ENCODE measurements around the gene GUCY1A1. TPM values are rescaled to one million over a fixed set of nuclear protein-coding genes. Genes with fewer than 3 reads are reported as not detected.

The GUCY1A1 gene
- total RNA-seq, 4 donors from 2014 or later = 29.4 to 45.6 (median 32.7) TPM

GRCh38 chr4:155688211-155688610 lies 21.6 kb downstream of the GUCY1A1 start:
- Histone ChIP-seq H3K9me3 (no peaks in the 10 kb centered on the region), H3K27me3 (no peaks in the 10 kb centered on the region), H3K36me3 (no peaks in the 10 kb centered on the region), H3K4me1 (peaks cover 0 to 30% (median 7%) of the 10 kb centered on the region in 4 donors), H3K4me3 (no peak overlapping the region), H3K27ac (peak overlapping the region in 1 of 4 donors; percentile 24)
- DNase-seq = no peak
- in situ Hi-C loops (cut with MboI; ENCODE audit: low pct_ligation_motif_present in 1 of 4, low pct_unique_long_range_greater_than_20kb in 1 of 4, low sequenced_read_pairs in 3 of 4) = no loop called here
- intact Hi-C loops (cut with DNase I; ENCODE audit: low total_unique reads) = no loop called here
- 92 to 100% methylated on average over 1 of the region's 1 CpG for WGBS, 2 donors (ENCODE audit: low coverage in 1 of 2)
- TF ChIP-seq CTCF (IDR thresholded peaks at IDR 0.05) (no peak), EP300 (IDR thresholded peaks at IDR 0.05; ENCODE audit: low read depth) (no peak), POLR2A (IDR thresholded peaks at IDR 0.05) (no peak), POLR2AphosphoS5 (IDR thresholded peaks at IDR 0.05) (no peak)

- no peak for TF ChIP-seq POLR2A (IDR thresholded peaks at IDR 0.05)
- no peak for TF ChIP-seq CTCF (IDR thresholded peaks at IDR 0.05)
- no peak for TF ChIP-seq EP300 (IDR thresholded peaks at IDR 0.05; ENCODE audit: low read depth)
- TF ChIP-seq POLR2AphosphoS5 (IDR thresholded peaks at IDR 0.05) = no peak
- Histone ChIP-seq H3K4me3 (no peak overlapping the region), H3K9me3 (no peaks in the 10 kb centered on the region), H3K27ac (peak overlapping the region in 2 of 4 donors; percentile 23 to 24), H3K27me3 (no peaks in the 10 kb centered on the region), H3K36me3 (no peaks in the 10 kb centered on the region), H3K4me1 (peaks cover 0 to 34% (median 7%) of the 10 kb centered on the region in 4 donors)
- in situ Hi-C loops (cut with MboI; ENCODE audit: low pct_ligation_motif_present in 1 of 4, low pct_unique_long_range_greater_than_20kb in 1 of 4, low sequenced_read_pairs in 3 of 4) (no loop called here), intact Hi-C loops (cut with DNase I; ENCODE audit: low total_unique reads) (no loop called here)
- DNase-seq = no peak
- 74% methylated on average over 2 of the region's 2 CpGs for WGBS, 2 donors (ENCODE audit: low coverage in 1 of 2)
These were observed 22.2 kb downstream of the GUCY1A1 start for GRCh38 chr4:155688860-155689259.

- 60 to 79% methylated on average over 2 to 3 of the region's 3 CpGs for WGBS, 2 donors (ENCODE audit: low coverage in 1 of 2)
- intact Hi-C loops (cut with DNase I; ENCODE audit: low total_unique reads) = loop anchor here (10.0 kb wide), 1 partner anchor 85 kb away; no protein-coding TSS in a partner anchor
- H3K36me3 ChIP-seq = no peaks in the 10 kb centered on the region
- in situ Hi-C loops (cut with MboI; ENCODE audit: low pct_ligation_motif_present in 1 of 4, low pct_unique_long_range_greater_than_20kb in 1 of 4, low sequenced_read_pairs in 3 of 4) = no loop called here
- H3K27me3 ChIP-seq = no peaks in the 10 kb centered on the region
- TF ChIP-seq EP300 (IDR thresholded peaks at IDR 0.05; ENCODE audit: low read depth) (no peak), CTCF (IDR thresholded peaks at IDR 0.05) (no peak), POLR2A (IDR thresholded peaks at IDR 0.05) (no peak), POLR2AphosphoS5 (IDR thresholded peaks at IDR 0.05) (no peak)
- no peak for DNase-seq
- no peak overlapping the region for H3K4me3 ChIP-seq
- H3K4me1 ChIP-seq = peaks cover 0 to 28% (median under 1%) of the 10 kb centered on the region in 4 donors
- no peaks in the 10 kb centered on the region for H3K9me3 ChIP-seq
- H3K27ac ChIP-seq = peak overlapping the region; percentile 17 to 58 (median 42)
These were observed 23.6 kb downstream of the GUCY1A1 start for GRCh38 chr4:155690044-155690837.

GRCh38 chr4:155692361-155692760 lies 25.7 kb downstream of the GUCY1A1 start:
- in situ Hi-C loops (cut with MboI; ENCODE audit: low pct_ligation_motif_present in 1 of 4, low pct_unique_long_range_greater_than_20kb in 1 of 4, low sequenced_read_pairs in 3 of 4) = no loop called here
- H3K36me3 ChIP-seq = no peaks in the 10 kb centered on the region
- intact Hi-C loops (cut with DNase I; ENCODE audit: low total_unique reads) = loop anchor here (10.0 kb wide), 1 partner anchor 82 kb away; no protein-coding TSS in a partner anchor
- H3K27me3 ChIP-seq = no peaks in the 10 kb centered on the region
- H3K27ac ChIP-seq = peak overlapping the region; percentile 23 to 58 (median 38)
- DNase-seq = no peak
- WGBS, 2 donors (ENCODE audit: low coverage in 1 of 2) = 80 to 81% methylated on average over 1 of the region's 1 CpG
- H3K4me3 ChIP-seq = no peak overlapping the region
- no peaks in the 10 kb centered on the region for H3K9me3 ChIP-seq
- TF ChIP-seq EP300 (IDR thresholded peaks at IDR 0.05; ENCODE audit: low read depth) = no peak
- TF ChIP-seq CTCF (IDR thresholded peaks at IDR 0.05) = no peak
- TF ChIP-seq POLR2AphosphoS5 (IDR thresholded peaks at IDR 0.05) = no peak
- TF ChIP-seq POLR2A (IDR thresholded peaks at IDR 0.05) = no peak
- peaks cover 0 to 26% (median 0%) of the 10 kb centered on the region in 4 donors for H3K4me1 ChIP-seq
